Esophagus (tissue), 2 donors: ENCODE measurements around the gene ZFHX2. TPM values are rescaled to one million over a fixed set of nuclear protein-coding genes. Genes with fewer than 3 reads are reported as not detected.

Source experiments
- H3K27ac ChIP-seq, 2 donors: one replicate each; pipeline ENCODE4 v1.5.1; 2013; ENCODE audit warnings: low read depth in 2 of 2, mild to moderate bottlenecking in 2 of 2, inconsistent platforms in 1 of 2, low read length in 1 of 2, moderate library complexity in 1 of 2
- H3K27me3 ChIP-seq, 2 donors: one replicate each; pipeline ENCODE4 v1.6.1; 2013; ENCODE audit warnings: low read length in 2 of 2, control low read depth in 1 of 2, mild to moderate bottlenecking in 1 of 2; ENCODE audit not compliant: insufficient read depth in 2 of 2, control insufficient read depth in 1 of 2
- H3K36me3 ChIP-seq, 2 donors: one replicate each; pipeline ENCODE4 v1.6.1; 2013; ENCODE audit warnings: low read length in 1 of 2; ENCODE audit not compliant: control insufficient read depth in 2 of 2, insufficient read depth in 2 of 2
- H3K4me1 ChIP-seq, 2 donors: one replicate each; pipeline ENCODE4 v1.6.1; 2013; ENCODE audit warnings: low read length in 1 of 2; ENCODE audit not compliant: control insufficient read depth in 2 of 2, insufficient read depth in 2 of 2
- H3K4me3 ChIP-seq, 2 donors: one replicate each; pipeline ENCODE4 v1.5.1; 2013; ENCODE audit warnings: low read length in 2 of 2, mild to moderate bottlenecking in 2 of 2, low read depth in 1 of 2, moderate library complexity in 1 of 2
- H3K9me3 ChIP-seq, 2 donors: one replicate each; pipeline ENCODE4 v1.6.1; 2013; ENCODE audit warnings: mild to moderate bottlenecking in 2 of 2, low read depth in 1 of 2, low read length in 1 of 2, moderate library complexity in 1 of 2; ENCODE audit not compliant: control insufficient read depth in 2 of 2, insufficient read depth in 1 of 2
- WGBS, 2 donors: extraction: QIAGEN DNeasy Blood & Tissue Kit; methylation state at CpG; one replicate each; pipeline ENCODE4 v1.1.7; 2013; 5-methylcytosine and 5-hydroxymethylcytosine counted together
- polyA plus RNA-seq, 2 donors: library from polyadenylated mRNA; stranded (reverse); fragments of 200-250 nt; gene quantifications; one replicate each; pipeline ENCODE4 v1.2.3, GENCODE V29; 2013
- donor health status: healthy with polysubstance abuse.
- donor health status: Bipolar disorder and iron deficiency.

ZFHX2 gene
- polyA plus RNA-seq, 2 donors = 0.12 to 0.59 TPM

GRCh38 chr14:23523229-23524016 lies 28.1 kb downstream of the ZFHX2 start:
- H3K9me3 ChIP-seq = no peaks in the 10 kb centered on the region
- H3K27ac ChIP-seq = no peak overlapping the region
- no peaks in the 10 kb centered on the region for H3K4me1 ChIP-seq
- 88 to 91% methylated on average over 16 of the region's 16 CpGs for WGBS, 2 donors
- no peak overlapping the region for H3K4me3 ChIP-seq
- no peaks in the 10 kb centered on the region for H3K36me3 ChIP-seq
- H3K27me3 ChIP-seq = no peaks in the 10 kb centered on the region

DNA sequence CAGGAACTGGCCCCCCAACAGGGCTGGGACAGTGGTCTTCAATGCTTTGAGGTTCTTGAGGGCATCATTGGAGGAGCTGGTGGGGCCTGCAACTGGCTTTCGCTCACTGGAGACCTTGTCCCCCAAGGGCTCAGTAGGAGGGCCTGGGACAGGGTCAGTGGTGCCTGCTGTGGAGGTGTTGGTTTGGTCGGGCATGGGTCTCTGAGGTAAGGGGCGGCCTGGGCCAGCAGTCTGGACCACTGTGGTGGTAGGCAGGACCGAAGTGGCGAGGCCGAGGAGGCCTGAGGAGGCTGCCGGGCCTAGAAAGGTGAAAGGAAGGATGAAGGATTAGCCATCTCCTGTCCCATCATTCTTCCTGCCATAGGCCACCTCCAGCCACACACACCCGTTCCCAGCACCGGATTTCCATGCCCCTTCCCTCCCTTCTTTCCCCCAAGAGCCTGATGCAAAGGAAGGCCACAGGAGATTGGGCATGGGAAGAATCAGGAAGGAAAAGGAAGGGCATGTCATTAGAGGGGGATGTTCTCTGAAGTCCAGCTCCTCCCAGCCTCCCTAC lies 28.8 kb downstream of the ZFHX2 start:
- no peaks in the 10 kb centered on the region for H3K4me1 ChIP-seq
- H3K9me3 ChIP-seq = no peaks in the 10 kb centered on the region
- H3K27me3 ChIP-seq = no peaks in the 10 kb centered on the region
- H3K4me3 ChIP-seq = no peak overlapping the region
- H3K36me3 ChIP-seq = no peaks in the 10 kb centered on the region
- no peak overlapping the region for H3K27ac ChIP-seq
- WGBS, 2 donors = 83 to 89% methylated on average over 9 of the region's 9 CpGs

- whole genome bisulfite sequencing, 2 donors = 86 to 87% methylated on average over 20 of the region's 20 CpGs
- H3K4me1 ChIP-seq = no peaks in the 10 kb centered on the region
- H3K9me3 ChIP-seq = no peaks in the 10 kb centered on the region
- H3K27ac ChIP-seq = no peak overlapping the region
- no peak overlapping the region for H3K4me3 ChIP-seq
- H3K36me3 ChIP-seq = no peaks in the 10 kb centered on the region
- H3K27me3 ChIP-seq = no peaks in the 10 kb centered on the region
Measured at GRCh38 chr14:23521785-23522640, 29.6 kb downstream of the ZFHX2 start.

DNA sequence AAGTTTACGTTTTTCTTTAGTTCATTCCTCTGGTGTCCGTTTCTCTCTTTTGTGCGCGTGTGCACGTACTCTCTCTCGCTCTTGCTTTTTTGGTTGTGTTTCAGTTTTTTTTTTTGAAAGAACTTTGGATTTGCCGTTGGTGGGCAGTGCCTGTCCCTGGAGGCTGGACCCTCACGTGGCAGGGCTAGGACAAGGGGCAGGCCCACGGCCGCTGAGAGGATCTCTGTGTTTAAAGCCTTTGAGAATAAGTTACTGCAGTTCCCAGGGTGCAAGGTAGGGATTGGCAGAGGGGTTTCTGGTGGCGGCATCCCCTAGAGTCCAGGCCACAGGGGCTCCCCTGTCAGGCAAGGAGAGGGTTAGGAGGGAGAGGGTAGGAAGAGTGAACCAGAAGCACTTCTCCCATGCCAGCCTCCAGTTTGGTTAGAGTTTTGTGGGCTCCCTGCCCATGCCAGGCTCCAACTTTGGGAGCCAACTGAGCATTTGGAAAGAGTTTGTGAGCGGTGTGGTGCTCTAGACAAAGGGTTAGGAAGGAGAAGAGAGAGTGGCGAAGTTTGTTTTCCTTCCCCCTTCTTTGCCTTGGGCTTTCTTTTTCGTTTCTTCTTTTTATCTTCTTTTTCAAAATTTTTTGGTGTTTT lies 30.5 kb downstream of the ZFHX2 start:
- Histone ChIP-seq H3K27ac (no peak overlapping the region), H3K36me3 (no peaks in the 10 kb centered on the region), H3K4me1 (no peaks in the 10 kb centered on the region), H3K9me3 (no peaks in the 10 kb centered on the region), H3K27me3 (no peaks in the 10 kb centered on the region), H3K4me3 (no peak overlapping the region)
- 87 to 89% methylated on average over 14 of the region's 14 CpGs for WGBS, 2 donors

GRCh38 chr14:23518709-23519108 lies 32.9 kb downstream of the ZFHX2 start:
- Histone ChIP-seq H3K4me3 (no peak overlapping the region), H3K4me1 (peaks cover 0 to 10% of the 10 kb centered on the region in 2 donors), H3K36me3 (no peaks in the 10 kb centered on the region), H3K9me3 (no peaks in the 10 kb centered on the region), H3K27me3 (no peaks in the 10 kb centered on the region), H3K27ac (no peak overlapping the region)
- 84 to 85% methylated on average over 4 of the region's 4 CpGs for WGBS, 2 donors

- Histone ChIP-seq H3K4me1 (peaks cover 0 to 17% of the 10 kb centered on the region in 2 donors), H3K27me3 (no peaks in the 10 kb centered on the region), H3K4me3 (no peak overlapping the region), H3K36me3 (no peaks in the 10 kb centered on the region), H3K27ac (no peak overlapping the region), H3K9me3 (no peaks in the 10 kb centered on the region)
- 79 to 82% methylated on average over 6 of the region's 6 CpGs for WGBS, 2 donors
Measured at GRCh38 chr14:23517650-23518326, 33.8 kb downstream of the ZFHX2 start.

GRCh38 chr14:23514644-23514957 lies 37.0 kb downstream of the ZFHX2 start:
- peaks cover 0 to 17% of the 10 kb centered on the region in 2 donors for H3K4me1 ChIP-seq
- no peak overlapping the region for H3K4me3 ChIP-seq
- no peaks in the 10 kb centered on the region for H3K27me3 ChIP-seq
- H3K36me3 ChIP-seq = no peaks in the 10 kb centered on the region
- no peak overlapping the region for H3K27ac ChIP-seq
- no peaks in the 10 kb centered on the region for H3K9me3 ChIP-seq
- 43 to 63% methylated on average over 3 of the region's 3 CpGs for WGBS, 2 donors

DNA sequence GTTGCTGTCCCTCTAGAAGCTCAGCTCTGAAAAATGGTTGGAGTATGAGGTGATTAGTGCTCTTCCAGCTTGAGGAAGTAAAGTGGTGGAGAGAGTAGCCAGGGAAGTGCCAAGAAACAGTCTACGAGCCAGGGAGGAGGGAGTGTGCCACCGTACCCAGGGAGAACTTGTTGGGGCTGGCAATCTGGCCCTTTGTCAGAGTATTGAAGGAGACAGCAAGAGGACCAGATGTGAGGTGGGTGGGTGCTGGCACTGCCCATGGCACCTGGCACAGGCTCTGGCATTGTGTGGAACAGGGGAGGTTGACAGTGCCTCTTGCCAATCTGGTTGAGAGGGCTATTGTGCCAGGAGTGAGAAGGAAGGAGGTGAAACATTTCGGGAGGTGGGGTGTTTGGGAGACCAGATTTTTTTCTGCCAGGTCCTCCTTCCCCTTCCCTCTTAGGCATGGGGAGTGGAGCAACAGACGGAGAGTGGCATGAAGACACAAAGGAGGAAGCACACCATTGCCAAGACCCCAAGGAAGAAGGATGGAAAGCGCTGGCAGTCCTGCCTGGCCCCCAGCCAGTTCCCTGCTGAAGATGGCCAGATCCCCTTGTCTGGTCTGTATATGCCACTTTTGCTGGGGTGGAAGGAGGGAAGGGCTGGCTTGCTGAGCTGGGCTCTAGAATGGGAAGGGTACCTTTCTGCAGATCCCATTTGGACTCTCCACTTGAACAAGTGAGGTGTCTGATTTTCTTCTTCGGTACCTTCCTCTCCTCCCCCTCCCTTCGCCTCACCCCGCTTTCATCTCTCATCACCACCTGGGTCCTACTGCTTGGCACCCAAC lies 37.5 kb downstream of the ZFHX2 start:
- no peak overlapping the region for H3K4me3 ChIP-seq
- no peak overlapping the region for H3K27ac ChIP-seq
- WGBS, 2 donors = 57 to 76% methylated on average over 8 of the region's 8 CpGs

More for the DNA sequence above, 37.5 kb downstream of the ZFHX2 start:
- H3K27me3 ChIP-seq = no peaks in the 10 kb centered on the region
- peaks cover 0 to 17% of the 10 kb centered on the region in 2 donors for H3K4me1 ChIP-seq
- no peaks in the 10 kb centered on the region for H3K9me3 ChIP-seq
- H3K36me3 ChIP-seq = no peaks in the 10 kb centered on the region
